ENCODE data around the gene PLA2G10. TPM values are rescaled to one million over a fixed set of nuclear protein-coding genes. Genes with fewer than 3 reads are reported as not detected.
"Not testable (repeated sequence)": the region's sequence is repeated elsewhere in the genome, so short reads cannot be mapped to it uniquely, and the experiment has no call there.

PLA2G10 gene
- total and polyA plus RNA-seq, 2 of the 13 experiments (the other 11 are each of a cell fraction or from before 2014, with no cell fraction given): not detected

DNA sequence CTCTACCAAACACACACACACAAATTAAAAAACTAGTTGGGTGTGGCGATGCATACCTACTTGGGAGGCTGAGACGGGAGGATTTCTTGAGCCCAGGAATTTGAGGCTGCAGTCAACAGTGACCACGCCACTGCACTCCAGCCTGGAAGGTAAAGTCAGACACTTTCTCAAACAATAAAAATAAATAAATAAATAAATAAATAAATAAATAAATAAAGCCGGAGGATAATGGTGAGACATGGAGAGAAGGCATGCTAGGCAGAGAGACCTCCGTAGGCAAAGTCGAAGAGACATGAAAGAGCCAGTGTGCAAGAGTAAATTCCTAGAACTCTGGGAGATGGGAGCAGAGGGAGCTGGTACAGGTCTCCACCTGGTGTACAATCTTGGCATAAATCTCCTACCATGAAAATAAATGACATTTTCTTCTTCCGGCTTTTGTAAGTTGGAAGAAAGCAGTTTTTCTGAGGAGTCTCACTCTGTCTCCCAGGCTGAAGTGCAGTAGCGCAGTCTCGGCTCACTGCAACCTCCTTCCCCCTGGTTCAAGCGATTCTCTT, 46.8 kb upstream of the PLA2G10 start:
- H3K27me3 ChIP-seq (ENCODE audit: control insufficient read depth in 1 of 2, insufficient read depth in 2 of 2, low read length in 2 of 2); H3K9ac ChIP-seq (ENCODE audit: insufficient read depth, low read depth, low read length); POLR2A ChIA-PET; CTCF ChIA-PET (ENCODE audit: low intra/inter-chr PET ratio, low total read pairs); H3K4me3 ChIP-seq (replicated peaks in 1 of 3; ENCODE audit: insufficient read depth in 1 of 3, low read depth in 2 of 3, low read length in 3 of 3); H2AFZ ChIP-seq (ENCODE audit: low read length); H4K20me1 ChIP-seq (ENCODE audit: insufficient read depth, low read length); in situ Hi-C loops (cut with HindIII; ENCODE audit: extremely low pct_ligation_motif_present, low pct_unique_long_range_greater_than_20kb); H3K4me1 ChIP-seq (ENCODE audit: insufficient read depth, low read length); H3K9me3 ChIP-seq (ENCODE audit: low read length); H3K79me2 ChIP-seq (ENCODE audit: insufficient read depth, low read length); H3K36me3 ChIP-seq (replicated peaks in 1 of 2; ENCODE audit: control insufficient read depth in 1 of 2, insufficient read depth in 2 of 2, low read length in 2 of 2); BruUV-seq (replicated peaks); H3K4me2 ChIP-seq (ENCODE audit: low read depth, low read length); DNase-seq (ENCODE audit: low spot score); H3K27ac ChIP-seq (ENCODE audit: extremely low read length, insufficient read depth, low read length); intact Hi-C loops (cut with micrococcal nuclease; ENCODE audit: unreplicated experiment): not testable (repeated sequence)
- WGBS (ENCODE audit: low lambda C conversion rate): 21% methylated on average over 4 of the region's 10 CpGs
- ATAC-seq: peak; percentile 6; the same call in 1 of the 3 replicates
- peak; percentile 64 for FAIRE-seq

DNA sequence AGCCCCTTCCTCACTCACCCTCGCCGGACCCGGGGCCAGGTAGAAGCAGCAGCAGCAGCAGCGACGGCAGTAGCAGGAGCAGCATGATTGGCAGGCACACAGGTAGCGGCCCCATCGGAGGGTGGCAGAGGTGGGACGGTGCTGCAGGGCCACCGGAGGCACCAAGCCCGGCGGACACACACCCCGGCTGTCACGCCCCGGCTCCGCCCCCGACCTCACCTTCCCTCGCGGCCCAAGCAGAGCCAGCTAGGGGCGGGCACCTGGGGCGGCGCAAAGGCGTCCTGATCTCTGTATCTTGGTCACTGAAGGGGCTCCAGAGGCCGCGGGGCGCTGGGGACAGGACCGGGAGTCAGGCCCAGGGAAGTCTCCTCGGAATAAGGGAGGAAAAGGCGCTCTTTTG, 39.1 kb upstream of the PLA2G10 start:
- H3K27ac ChIP-seq (ENCODE audit: extremely low read length, insufficient read depth, low read length); H3K4me3 ChIP-seq (replicated peaks in 1 of 3; ENCODE audit: insufficient read depth in 1 of 3, low read depth in 2 of 3, low read length in 3 of 3); H3K9ac ChIP-seq (ENCODE audit: insufficient read depth, low read depth, low read length); H3K79me2 ChIP-seq (ENCODE audit: insufficient read depth, low read length); in situ Hi-C loops (cut with HindIII; ENCODE audit: extremely low pct_ligation_motif_present, low pct_unique_long_range_greater_than_20kb); POLR2A ChIA-PET; H3K27me3 ChIP-seq (ENCODE audit: control insufficient read depth in 1 of 2, insufficient read depth in 2 of 2, low read length in 2 of 2); CTCF ChIA-PET (ENCODE audit: low intra/inter-chr PET ratio, low total read pairs); H4K20me1 ChIP-seq (ENCODE audit: insufficient read depth, low read length); H3K9me3 ChIP-seq (ENCODE audit: low read length); FAIRE-seq; DNase-seq (ENCODE audit: low spot score); H2AFZ ChIP-seq (ENCODE audit: low read length); BruUV-seq (replicated peaks); H3K36me3 ChIP-seq (replicated peaks in 1 of 2; ENCODE audit: control insufficient read depth in 1 of 2, insufficient read depth in 2 of 2, low read length in 2 of 2); H3K4me2 ChIP-seq (ENCODE audit: low read depth, low read length); H3K4me1 ChIP-seq (ENCODE audit: insufficient read depth, low read length); intact Hi-C loops (cut with micrococcal nuclease; ENCODE audit: unreplicated experiment): not testable (repeated sequence)
- ATAC-seq: peak; percentile 50
- no CpG with 5 or more reads among the region's 28 CpGs for whole genome bisulfite sequencing (ENCODE audit: low lambda C conversion rate)

DNA sequence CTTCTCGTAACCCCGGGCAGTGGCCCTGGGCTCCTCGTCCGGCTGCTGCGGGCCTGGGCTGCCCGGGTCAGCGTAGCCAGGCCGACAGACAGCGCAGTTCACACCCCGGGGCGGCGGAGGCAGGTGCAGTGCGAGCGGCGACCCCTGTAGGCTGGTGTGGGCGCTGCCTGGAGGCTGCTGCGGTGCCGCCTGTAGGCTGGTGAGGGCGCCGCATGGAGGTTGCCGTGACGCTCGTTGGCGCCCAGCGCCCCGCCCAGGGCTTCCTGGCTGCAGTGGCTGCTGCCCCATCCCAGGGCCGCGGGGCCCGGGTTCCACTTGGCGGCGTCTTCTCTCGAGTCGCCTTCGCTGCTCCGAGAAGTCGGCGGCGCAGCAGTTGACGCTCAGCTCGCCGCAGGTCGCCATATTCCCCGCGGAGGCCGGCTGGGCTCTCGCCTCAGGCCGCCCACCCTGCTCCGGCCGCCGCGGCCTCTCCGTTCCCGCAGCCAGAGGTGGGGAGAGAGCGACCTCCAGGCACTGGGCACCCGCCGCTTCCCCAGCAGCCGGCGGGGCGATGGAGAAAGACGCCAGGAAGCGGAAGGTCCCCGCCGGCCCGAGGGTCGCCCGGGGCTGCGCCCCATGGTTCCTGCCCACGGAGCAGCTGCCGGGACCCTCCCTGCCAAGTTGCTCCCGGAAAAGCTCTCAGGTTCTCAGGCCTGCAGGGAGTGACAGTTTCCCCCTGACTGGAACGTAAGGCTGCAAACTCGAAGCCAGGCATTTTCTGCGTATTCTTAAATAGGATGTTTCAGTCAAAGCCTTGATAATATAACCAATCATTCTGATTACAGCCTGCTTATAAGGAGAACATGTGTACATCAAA, 9.3 kb upstream of the PLA2G10 start, which contains the start of gene NPIPA3:
TSS of gene NPIPA3 (plus strand) at position 256 of the 856 bp plus-strand sequence. CDS start 5,533 bp downstream, outside the sequence.
- H3K27ac ChIP-seq (ENCODE audit: extremely low read length, insufficient read depth, low read length); H3K9me3 ChIP-seq (ENCODE audit: low read length); intact Hi-C loops (cut with micrococcal nuclease; ENCODE audit: unreplicated experiment); H3K4me2 ChIP-seq (ENCODE audit: low read depth, low read length); FAIRE-seq; in situ Hi-C loops (cut with HindIII; ENCODE audit: extremely low pct_ligation_motif_present, low pct_unique_long_range_greater_than_20kb); H3K79me2 ChIP-seq (ENCODE audit: insufficient read depth, low read length); H3K9ac ChIP-seq (ENCODE audit: insufficient read depth, low read depth, low read length); H3K27me3 ChIP-seq (ENCODE audit: control insufficient read depth in 1 of 2, insufficient read depth in 2 of 2, low read length in 2 of 2); H3K36me3 ChIP-seq (replicated peaks in 1 of 2; ENCODE audit: control insufficient read depth in 1 of 2, insufficient read depth in 2 of 2, low read length in 2 of 2); H2AFZ ChIP-seq (ENCODE audit: low read length); H3K4me1 ChIP-seq (ENCODE audit: insufficient read depth, low read length); H4K20me1 ChIP-seq (ENCODE audit: insufficient read depth, low read length); H3K4me3 ChIP-seq (replicated peaks in 1 of 3; ENCODE audit: insufficient read depth in 1 of 3, low read depth in 2 of 3, low read length in 3 of 3); DNase-seq (ENCODE audit: low spot score); BruUV-seq (replicated peaks); POLR2A ChIA-PET; CTCF ChIA-PET (ENCODE audit: low intra/inter-chr PET ratio, low total read pairs): not testable (repeated sequence)
- ATAC-seq: peak; percentile 98
- WGBS (ENCODE audit: low lambda C conversion rate): no CpG with 5 or more reads among the region's 73 CpGs

- H3K9me3 ChIP-seq (ENCODE audit: low read length); H3K9ac ChIP-seq (ENCODE audit: insufficient read depth, low read depth, low read length); in situ Hi-C loops (cut with HindIII; ENCODE audit: extremely low pct_ligation_motif_present, low pct_unique_long_range_greater_than_20kb); intact Hi-C loops (cut with micrococcal nuclease; ENCODE audit: unreplicated experiment); H3K4me3 ChIP-seq (replicated peaks in 1 of 3; ENCODE audit: insufficient read depth in 1 of 3, low read depth in 2 of 3, low read length in 3 of 3); BruUV-seq (replicated peaks); POLR2A ChIA-PET; H3K27ac ChIP-seq (ENCODE audit: extremely low read length, insufficient read depth, low read length); H2AFZ ChIP-seq (ENCODE audit: low read length); DNase-seq (ENCODE audit: low spot score); H3K4me2 ChIP-seq (ENCODE audit: low read depth, low read length); FAIRE-seq; H3K36me3 ChIP-seq (replicated peaks in 1 of 2; ENCODE audit: control insufficient read depth in 1 of 2, insufficient read depth in 2 of 2, low read length in 2 of 2); H3K4me1 ChIP-seq (ENCODE audit: insufficient read depth, low read length); H3K27me3 ChIP-seq (ENCODE audit: control insufficient read depth in 1 of 2, insufficient read depth in 2 of 2, low read length in 2 of 2); H4K20me1 ChIP-seq (ENCODE audit: insufficient read depth, low read length); H3K79me2 ChIP-seq (ENCODE audit: insufficient read depth, low read length); CTCF ChIA-PET (ENCODE audit: low intra/inter-chr PET ratio, low total read pairs): not testable (repeated sequence)
- ATAC-seq: peak; percentile 3
- WGBS (ENCODE audit: low lambda C conversion rate): no CpG with 5 or more reads among the region's 11 CpGs
Measured at GRCh38 chr16:14702672-14703071, 8.6 kb upstream of the PLA2G10 start.

All from HepG2 (cell line).